Forelimb muscle (tissue), 1 donor: ENCODE results near the gene MARCHF10. TPM values are rescaled to one million over a fixed set of nuclear protein-coding genes. Genes with fewer than 3 reads are reported as not detected.
A peak's percentile ranks its signal among the peaks of the same experiment; 100 is the strongest.

Source experiments
- DNase-seq: peaks from one replicate; pipeline ENCODE4 v3.0.0-alpha.2; 2013; ENCODE audit warnings: low read depth
- polyA plus RNA-seq: library from polyadenylated mRNA; unstranded; fragments of 120-200 nt; gene quantifications from one replicate; pipeline ENCODE4 v1.2.1, GENCODE V29; 2013; ENCODE audit not compliant: insufficient read length

Gene MARCHF10
- polyA plus RNA-seq, 1 donor = 0.77 TPM

- no peak for DNase-seq
Measured at GRCh38 chr17:62753562-62753961, 54.6 kb downstream of the MARCHF10 start.

- DNase-seq = no peak
Measured at GRCh38 chr17:62751060-62751691, 56.9 kb downstream of the MARCHF10 start.

GRCh38 chr17:62750631-62751051, 57.5 kb downstream of the MARCHF10 start:
- no peak for DNase-seq

- no peak for DNase-seq
Measured at GRCh38 chr17:62749926-62750325, 58.2 kb downstream of the MARCHF10 start.

- DNase-seq = no peak
Measured at GRCh38 chr17:62746941-62747340, 61.2 kb downstream of the MARCHF10 start.

GRCh38 chr17:62745806-62746205, 62.3 kb downstream of the MARCHF10 start:
- DNase-seq = peak; percentile 40

- DNase-seq = no peak
Measured at GRCh38 chr17:62744259-62744658, 63.9 kb downstream of the MARCHF10 start.

- DNase-seq = no peak
Measured at GRCh38 chr17:62741290-62741689, 66.8 kb downstream of the MARCHF10 start.

- no peak for DNase-seq
Measured at GRCh38 chr17:62739645-62740388, 68.3 kb downstream of the MARCHF10 start.

- DNase-seq = no peak
Measured at GRCh38 chr17:62738281-62738680, 69.8 kb downstream of the MARCHF10 start.

- no peak for DNase-seq
Measured at GRCh38 chr17:62737513-62737912, 70.6 kb downstream of the MARCHF10 start.

GRCh38 chr17:62735044-62735651, 73.0 kb downstream of the MARCHF10 start:
- DNase-seq = no peak

- no peak for DNase-seq
Measured at GRCh38 chr17:62732125-62732524, 76.0 kb downstream of the MARCHF10 start.

- DNase-seq = no peak
Measured at GRCh38 chr17:62727916-62728672, 80.0 kb downstream of the MARCHF10 start.

- no peak for DNase-seq
Measured at GRCh38 chr17:62725791-62726249, 82.3 kb downstream of the MARCHF10 start.

GRCh38 chr17:62724398-62725146, 83.5 kb downstream of the MARCHF10 start:
- DNase-seq = no peak

GRCh38 chr17:62723842-62724241, 84.3 kb downstream of the MARCHF10 start:
- DNase-seq = no peak

GRCh38 chr17:62722625-62723024, 85.5 kb downstream of the MARCHF10 start:
- DNase-seq = no peak

GRCh38 chr17:62720126-62720850, 87.8 kb downstream of the MARCHF10 start:
- DNase-seq = no peak

- DNase-seq = no peak
Measured at GRCh38 chr17:62719586-62719985, 88.5 kb downstream of the MARCHF10 start.

GRCh38 chr17:62718429-62718828, 89.7 kb downstream of the MARCHF10 start:
- no peak for DNase-seq
